ENCODE results near the gene PDE7B.

GRCh38 chr6:135972150-135972549 is 120.6 kb downstream of the PDE7B start:
- TF ChIP-seq POLR2A (IDR thresholded peaks at IDR 0.05; ENCODE audit: low read depth, low read length) (no peak), CTCF (conservative IDR thresholded peaks at IDR 0.05; ENCODE audit: low read depth, low read length) (no peak), MAZ (IDR thresholded peaks at IDR 0.05; ENCODE audit: borderline replicate concordance, low read depth, low read length) (no peak), BHLHE40 (IDR thresholded peaks at IDR 0.05; ENCODE audit: low read depth, low read length) (no peak), NFE2L2 (IDR thresholded peaks at IDR 0.05; ENCODE audit: low read depth, low read length) (no peak), RAD21 (IDR thresholded peaks at IDR 0.05; ENCODE audit: low read length) (no peak), CHD1 (IDR thresholded peaks at IDR 0.05; ENCODE audit: low read depth, low read length) (no peak), MAFK (IDR thresholded peaks at IDR 0.05; ENCODE audit: low read depth, low read length) (no peak), USF2 (IDR thresholded peaks at IDR 0.05; ENCODE audit: low read depth, low read length) (no peak)
